ENCODE measurements around the gene PNCK.

Gene PNCK

DNA sequence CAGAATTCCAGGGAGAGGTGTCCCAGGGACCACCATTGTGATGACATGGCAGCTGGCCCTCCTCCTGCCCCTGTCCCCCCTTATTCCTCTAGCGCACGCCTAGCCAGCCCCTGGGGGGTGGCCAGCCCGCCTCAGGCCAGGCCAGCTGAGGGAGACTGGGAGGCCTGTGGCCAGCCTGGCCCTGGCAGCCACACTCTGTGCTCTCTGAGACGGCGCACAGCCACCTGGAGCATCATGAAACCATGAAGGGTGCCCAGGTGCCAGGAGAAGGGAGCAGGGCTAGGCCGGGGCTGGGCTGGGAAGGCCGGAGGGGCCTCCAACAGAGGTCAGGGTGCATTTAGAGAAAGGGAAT lies 41.0 kb downstream of the PNCK start:
- TF ChIP-seq, protein P1, sequence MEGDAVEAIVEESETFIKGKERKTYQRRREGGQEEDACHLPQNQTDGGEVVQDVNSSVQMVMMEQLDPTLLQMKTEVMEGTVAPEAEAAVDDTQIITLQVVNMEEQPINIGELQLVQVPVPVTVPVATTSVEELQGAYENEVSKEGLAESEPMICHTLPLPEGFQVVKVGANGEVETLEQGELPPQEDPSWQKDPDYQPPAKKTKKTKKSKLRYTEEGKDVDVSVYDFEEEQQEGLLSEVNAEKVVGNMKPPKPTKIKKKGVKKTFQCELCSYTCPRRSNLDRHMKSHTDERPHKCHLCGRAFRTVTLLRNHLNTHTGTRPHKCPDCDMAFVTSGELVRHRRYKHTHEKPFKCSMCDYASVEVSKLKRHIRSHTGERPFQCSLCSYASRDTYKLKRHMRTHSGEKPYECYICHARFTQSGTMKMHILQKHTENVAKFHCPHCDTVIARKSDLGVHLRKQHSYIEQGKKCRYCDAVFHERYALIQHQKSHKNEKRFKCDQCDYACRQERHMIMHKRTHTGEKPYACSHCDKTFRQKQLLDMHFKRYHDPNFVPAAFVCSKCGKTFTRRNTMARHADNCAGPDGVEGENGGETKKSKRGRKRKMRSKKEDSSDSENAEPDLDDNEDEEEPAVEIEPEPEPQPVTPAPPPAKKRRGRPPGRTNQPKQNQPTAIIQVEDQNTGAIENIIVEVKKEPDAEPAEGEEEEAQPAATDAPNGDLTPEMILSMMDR (IDR thresholded peaks at IDR 0.05; ENCODE audit: control insufficient read depth, insufficient read depth, low read depth, low read length, missing control alignments), result no peak
- DNase-seq (ENCODE audit: low read depth), result no peak
- no peak overlapping the region for H3K4me3 ChIP-seq (ENCODE audit: control insufficient read depth, low read depth, low read length)

DNA sequence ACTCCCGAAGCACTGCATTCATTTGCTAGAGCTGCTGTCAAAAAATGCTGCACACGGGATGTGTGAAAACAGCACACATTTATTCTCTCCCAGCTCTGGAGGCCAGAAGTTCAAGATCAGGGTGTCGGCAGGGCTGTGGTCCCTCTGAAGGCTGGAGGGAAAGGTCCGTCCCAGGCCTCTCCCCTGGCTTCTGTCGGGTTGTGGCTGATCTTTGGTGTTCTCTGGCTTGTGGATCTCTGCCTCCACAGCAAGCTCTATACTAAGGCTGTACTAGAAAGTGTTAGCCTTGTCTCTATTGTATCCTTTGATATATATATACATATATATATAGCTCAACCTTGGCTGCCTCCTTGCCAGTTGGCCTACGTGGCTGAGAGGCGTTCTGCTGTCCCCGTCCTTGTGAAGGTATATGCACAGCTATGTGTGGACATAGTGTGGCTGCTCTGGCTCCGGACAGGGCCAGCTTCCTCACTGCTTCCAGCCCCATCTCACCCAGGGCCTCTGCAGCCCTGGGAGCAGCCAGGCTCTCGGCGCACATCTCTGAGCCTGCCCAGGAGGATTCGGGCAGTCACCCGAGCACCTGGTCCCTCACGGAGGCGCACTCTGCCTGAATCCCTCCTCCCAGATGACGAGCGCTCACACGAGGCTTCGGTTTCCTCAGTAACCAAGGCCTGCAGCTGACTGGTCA lies 41.6 kb downstream of the PNCK start:
- no peak for DNase-seq (ENCODE audit: low read depth)
- no peak overlapping the region for H3K4me3 ChIP-seq (ENCODE audit: control insufficient read depth, low read depth, low read length)
- TF ChIP-seq, protein P1 (IDR thresholded peaks at IDR 0.05; ENCODE audit: control insufficient read depth, insufficient read depth, low read depth, low read length, missing control alignments), result no peak

DNA sequence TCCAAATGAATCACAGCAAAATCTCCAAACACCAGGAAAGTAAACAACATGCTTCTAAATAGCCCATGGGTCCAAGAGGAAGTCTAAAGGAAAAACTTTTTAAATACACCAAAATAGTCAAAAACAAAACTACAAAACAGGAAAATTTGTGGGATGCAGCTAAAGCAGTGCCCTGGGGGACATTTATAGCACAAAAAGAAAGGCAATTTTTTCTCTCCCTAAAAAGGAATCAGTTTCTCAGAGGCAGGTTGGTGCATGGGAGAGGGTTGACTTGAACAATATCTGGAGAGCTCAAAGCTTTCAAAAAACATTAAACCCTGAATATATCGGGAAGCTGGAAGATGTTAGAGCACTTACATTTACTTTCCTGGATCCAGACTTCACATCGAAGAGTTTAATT lies 42.3 kb downstream of the PNCK start:
- no peak overlapping the region for H3K4me3 ChIP-seq (ENCODE audit: control insufficient read depth, low read depth, low read length)
- TF ChIP-seq, protein P1 (IDR thresholded peaks at IDR 0.05; ENCODE audit: control insufficient read depth, insufficient read depth, low read depth, low read length, missing control alignments), result no peak

DNA sequence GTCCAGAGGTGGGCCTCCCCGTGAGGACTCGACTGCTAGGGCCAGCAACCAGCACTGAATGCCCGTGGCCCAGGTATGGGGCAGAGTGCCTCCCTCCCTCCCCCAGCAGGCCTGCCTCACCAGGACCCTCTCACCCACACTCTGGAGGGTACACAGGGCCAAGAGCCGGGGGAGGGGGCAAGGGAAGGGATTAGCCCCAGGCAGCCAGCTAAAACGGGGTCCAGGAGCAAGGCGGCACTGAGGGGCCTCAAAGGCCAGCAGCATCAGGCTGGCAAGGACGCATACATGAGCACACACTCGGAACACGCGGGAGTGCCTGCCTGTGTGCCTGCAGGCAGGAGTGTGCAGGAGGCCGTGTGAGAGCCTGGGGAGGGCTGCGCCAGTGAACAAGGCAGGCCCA lies 44.9 kb downstream of the PNCK start:
- DNase-seq (ENCODE audit: low read depth), result no peak
- H3K4me3 ChIP-seq (ENCODE audit: control insufficient read depth, low read depth, low read length), result no peak overlapping the region
- TF ChIP-seq, protein P1 (IDR thresholded peaks at IDR 0.05; ENCODE audit: control insufficient read depth, insufficient read depth, low read depth, low read length, missing control alignments), result no peak

More for the DNA sequence above, 42.3 kb downstream of the PNCK start:
- no peak for DNase-seq (ENCODE audit: low read depth)

DNA sequence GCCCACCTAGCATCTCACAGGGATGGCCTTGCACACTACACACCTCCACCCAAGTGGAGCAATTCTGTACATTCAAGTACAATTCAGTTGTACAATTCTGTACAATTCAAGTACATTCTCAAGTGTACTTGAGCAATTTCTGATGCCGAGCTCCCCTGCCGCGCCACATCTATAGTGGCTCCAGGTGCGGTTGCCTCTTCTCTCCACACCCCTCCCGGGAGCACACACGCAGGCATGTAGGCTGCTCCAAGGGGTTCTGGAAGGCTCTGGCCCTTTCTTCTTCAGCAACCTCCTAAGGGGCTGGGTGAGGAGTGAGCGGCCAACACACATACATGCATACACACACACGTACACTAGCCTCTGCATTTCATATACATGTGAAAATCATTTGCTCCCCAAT lies 45.5 kb downstream of the PNCK start:
- no peak overlapping the region for H3K4me3 ChIP-seq (ENCODE audit: control insufficient read depth, low read depth, low read length)
- DNase-seq (ENCODE audit: low read depth), result no peak
- TF ChIP-seq, protein P1 (IDR thresholded peaks at IDR 0.05; ENCODE audit: control insufficient read depth, insufficient read depth, low read depth, low read length, missing control alignments), result no peak

DNA sequence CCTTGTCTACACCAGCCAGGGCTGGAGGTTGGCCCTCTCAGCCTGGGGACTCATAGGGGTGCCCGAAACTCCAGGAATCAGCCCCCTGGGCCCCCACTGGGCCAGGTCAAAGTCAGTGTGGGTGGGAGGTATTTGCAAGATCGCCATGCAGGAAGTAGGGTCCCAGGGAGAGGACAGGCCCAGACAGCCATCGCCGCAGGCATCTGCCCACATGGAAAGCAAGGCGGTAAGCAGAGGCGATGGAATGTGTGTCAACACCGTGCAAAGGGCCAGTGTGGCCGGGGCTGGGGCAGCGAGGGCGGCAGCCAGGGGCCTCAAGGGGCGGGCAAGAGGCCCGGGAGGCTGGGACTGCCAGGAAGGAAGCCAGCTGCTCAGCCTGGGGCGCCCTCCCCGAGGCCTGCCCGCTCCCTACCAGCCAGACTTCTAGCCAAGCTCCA lies 45.9 kb downstream of the PNCK start:
- H3K4me3 ChIP-seq (ENCODE audit: control insufficient read depth, low read depth, low read length), result no peak overlapping the region
- no peak for DNase-seq (ENCODE audit: low read depth)
- TF ChIP-seq, protein P1 (IDR thresholded peaks at IDR 0.05; ENCODE audit: control insufficient read depth, insufficient read depth, low read depth, low read length, missing control alignments), result no peak
